ENCODE results near the gene SLC1A5. TPM values are rescaled to one million over a fixed set of nuclear protein-coding genes. Genes with fewer than 3 reads are reported as not detected.

SLC1A5 gene
- total RNA-seq = 100 to 1,000 TPM; 122 to 214 TPM

DNA sequence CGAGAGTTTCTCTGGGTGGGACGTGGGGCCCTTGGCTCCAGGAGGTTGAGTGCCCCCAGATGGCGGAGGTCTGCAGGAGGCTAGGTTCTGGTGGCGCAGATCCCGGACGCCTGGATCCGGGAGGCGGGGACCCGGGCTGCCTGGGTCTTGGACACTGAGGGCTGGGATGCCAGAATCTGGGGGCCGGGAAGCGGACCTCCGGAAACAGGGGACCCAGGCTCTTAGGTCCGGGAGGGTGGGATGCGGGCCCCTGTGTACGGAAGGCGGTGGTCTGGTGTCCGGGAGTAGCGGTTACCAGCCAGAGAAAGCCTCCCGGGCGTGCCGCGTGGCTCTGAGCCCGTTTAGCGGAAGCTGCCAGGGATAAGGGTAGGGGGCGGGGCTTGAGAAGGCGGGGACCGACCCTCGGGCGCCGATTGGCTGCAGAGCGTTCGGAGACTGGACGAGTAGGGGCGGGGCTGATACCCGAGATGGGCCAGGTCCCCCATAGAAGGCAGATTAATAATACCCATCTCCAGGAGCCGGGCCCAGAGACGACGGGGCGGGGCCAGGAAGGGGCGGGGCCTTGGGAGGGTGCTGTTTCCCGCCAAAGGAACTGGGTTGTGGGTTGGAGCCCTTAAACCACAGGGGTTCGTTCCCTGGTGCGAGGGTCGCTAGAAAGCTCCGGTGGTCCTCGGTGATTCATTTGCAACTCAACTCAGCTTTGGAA is at the start of gene SLC1A5:
Gene SLC1A5 (minus strand): TSS at position 333 of the 706 bp plus-strand sequence. CDS start 629 bp downstream, outside the sequence.
- under 1% methylated on average over 39 of the region's 46 CpGs for WGBS
- TF ChIP-seq POLR2A (IDR thresholded peaks at IDR 0.05) (peak; percentile 97), POLR2AphosphoS5 (IDR thresholded peaks at IDR 0.05) (peak; percentile 99)
- TF ChIP-seq, protein P1, sequence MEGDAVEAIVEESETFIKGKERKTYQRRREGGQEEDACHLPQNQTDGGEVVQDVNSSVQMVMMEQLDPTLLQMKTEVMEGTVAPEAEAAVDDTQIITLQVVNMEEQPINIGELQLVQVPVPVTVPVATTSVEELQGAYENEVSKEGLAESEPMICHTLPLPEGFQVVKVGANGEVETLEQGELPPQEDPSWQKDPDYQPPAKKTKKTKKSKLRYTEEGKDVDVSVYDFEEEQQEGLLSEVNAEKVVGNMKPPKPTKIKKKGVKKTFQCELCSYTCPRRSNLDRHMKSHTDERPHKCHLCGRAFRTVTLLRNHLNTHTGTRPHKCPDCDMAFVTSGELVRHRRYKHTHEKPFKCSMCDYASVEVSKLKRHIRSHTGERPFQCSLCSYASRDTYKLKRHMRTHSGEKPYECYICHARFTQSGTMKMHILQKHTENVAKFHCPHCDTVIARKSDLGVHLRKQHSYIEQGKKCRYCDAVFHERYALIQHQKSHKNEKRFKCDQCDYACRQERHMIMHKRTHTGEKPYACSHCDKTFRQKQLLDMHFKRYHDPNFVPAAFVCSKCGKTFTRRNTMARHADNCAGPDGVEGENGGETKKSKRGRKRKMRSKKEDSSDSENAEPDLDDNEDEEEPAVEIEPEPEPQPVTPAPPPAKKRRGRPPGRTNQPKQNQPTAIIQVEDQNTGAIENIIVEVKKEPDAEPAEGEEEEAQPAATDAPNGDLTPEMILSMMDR (IDR thresholded peaks at IDR 0.05) = no peak
- H3K27me3 ChIP-seq (replicated peaks; ENCODE audit: insufficient read depth) = no peaks in the 10 kb centered on the region
- DNase-seq (ENCODE audit: low spot score) = peak; percentile 98
- H3K27ac ChIP-seq = peak within 1 kb of the TSS; percentile 89 to 92
- peaks cover 10% of the 10 kb centered on the region for H3K4me1 ChIP-seq (replicated peaks)
- intact Hi-C loops (cut with DNase I) = loop anchor here (5.0 kb wide), 1 partner anchor 46 kb away; no protein-coding TSS in a partner anchor
- H3K4me3 ChIP-seq = peak within 1 kb of the TSS; percentile 76 to 93
- no peaks in the 10 kb centered on the region for H3K9me3 ChIP-seq
- no peaks in the 10 kb centered on the region for H3K36me3 ChIP-seq

DNA sequence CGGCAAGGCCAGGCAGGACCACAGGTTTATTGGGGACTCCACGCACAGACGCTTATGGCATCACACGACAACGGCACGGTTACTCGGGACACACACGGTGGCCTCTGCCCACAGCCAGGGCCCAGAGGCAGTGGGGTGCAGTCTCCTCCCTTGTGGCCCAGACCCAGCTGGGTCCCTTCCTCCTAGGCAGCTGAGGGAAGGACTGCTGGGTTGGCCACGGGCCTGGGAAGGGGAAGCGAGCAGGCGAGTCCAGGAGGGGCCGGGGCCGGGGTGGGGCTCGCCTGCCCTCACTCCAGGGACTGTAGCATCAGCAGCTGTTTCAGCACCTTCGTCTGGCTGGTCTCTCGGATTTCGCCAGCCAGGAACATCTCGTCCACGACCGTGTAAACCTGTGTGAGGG is 49.8 kb upstream of the SLC1A5 start:
- TF ChIP-seq POLR2AphosphoS5 (IDR thresholded peaks at IDR 0.05) = no peak
- TF ChIP-seq, protein P1 (IDR thresholded peaks at IDR 0.05) = no peak
- TF ChIP-seq POLR2A (IDR thresholded peaks at IDR 0.05) = no peak
- Histone ChIP-seq H3K27ac (no peak overlapping the region), H3K36me3 (no peaks in the 10 kb centered on the region), H3K27me3 (replicated peaks; ENCODE audit: insufficient read depth) (no peaks in the 10 kb centered on the region), H3K9me3 (no peaks in the 10 kb centered on the region), H3K4me3 (no peak overlapping the region), H3K4me1 (replicated peaks) (peaks cover 10% of the 10 kb centered on the region)
- 72% methylated on average over 20 of the region's 20 CpGs for WGBS
- intact Hi-C loops (cut with DNase I) = loop anchor here (2.0 kb wide), 1 partner anchor 81 kb away; no protein-coding TSS in a partner anchor
- no peak for DNase-seq (ENCODE audit: low spot score)

DNA sequence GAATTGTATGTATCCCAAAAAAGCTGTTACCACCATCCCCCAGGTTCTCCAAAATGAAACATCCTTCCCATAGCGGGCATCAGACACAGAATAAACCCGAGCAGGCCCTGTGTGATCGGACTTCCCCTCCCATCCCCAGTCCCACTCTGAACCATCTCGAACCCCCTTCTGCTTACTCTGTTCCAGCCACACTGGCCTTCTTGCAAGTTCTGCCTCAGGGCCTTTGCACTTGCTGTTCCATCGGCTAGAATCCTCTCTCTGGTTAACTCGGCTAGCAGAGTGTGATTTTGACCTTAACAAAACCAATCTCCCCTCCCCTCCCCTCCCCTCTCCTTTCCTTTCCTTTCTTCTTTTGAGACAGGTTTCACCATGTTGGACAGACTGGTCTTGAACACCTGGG is 46.6 kb upstream of the SLC1A5 start:
- intact Hi-C loops (cut with DNase I) = no loop called here
- Histone ChIP-seq H3K9me3 (no peaks in the 10 kb centered on the region), H3K4me3 (no peak overlapping the region), H3K27ac (no peak overlapping the region), H3K36me3 (no peaks in the 10 kb centered on the region), H3K27me3 (replicated peaks; ENCODE audit: insufficient read depth) (no peaks in the 10 kb centered on the region), H3K4me1 (replicated peaks) (peaks cover 6% of the 10 kb centered on the region)
- DNase-seq (ENCODE audit: low spot score) = no peak
- WGBS = 98% methylated on average over 6 of the region's 6 CpGs
- TF ChIP-seq POLR2A (IDR thresholded peaks at IDR 0.05) (no peak), POLR2AphosphoS5 (IDR thresholded peaks at IDR 0.05) (no peak)
- TF ChIP-seq, protein P1 (IDR thresholded peaks at IDR 0.05) = no peak

DNA sequence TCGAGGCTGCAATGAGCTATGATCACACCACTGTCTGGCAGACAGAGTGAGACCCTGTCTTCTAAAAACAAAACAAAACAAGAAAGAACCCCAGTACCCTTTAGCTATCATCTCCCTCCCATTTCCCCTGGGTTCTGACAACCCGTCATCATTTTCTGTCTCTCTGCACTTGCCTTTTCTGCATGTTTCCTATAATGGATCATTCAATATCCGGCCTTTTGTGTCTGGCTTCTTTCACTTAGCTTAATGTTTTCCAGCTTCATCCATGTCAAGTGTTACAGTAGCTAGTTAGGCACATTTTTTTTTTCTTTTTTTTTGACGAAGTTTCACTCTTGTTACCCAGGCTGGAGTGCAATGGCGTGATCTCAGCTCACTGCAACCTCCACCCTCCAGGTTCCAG is 45.7 kb upstream of the SLC1A5 start:
- no peak for TF ChIP-seq POLR2AphosphoS5 (IDR thresholded peaks at IDR 0.05)
- TF ChIP-seq, protein P1 (IDR thresholded peaks at IDR 0.05) = no peak
- no peak for TF ChIP-seq POLR2A (IDR thresholded peaks at IDR 0.05)
- 90% methylated on average over 5 of the region's 5 CpGs for WGBS
- intact Hi-C loops (cut with DNase I) = no loop called here

DNA sequence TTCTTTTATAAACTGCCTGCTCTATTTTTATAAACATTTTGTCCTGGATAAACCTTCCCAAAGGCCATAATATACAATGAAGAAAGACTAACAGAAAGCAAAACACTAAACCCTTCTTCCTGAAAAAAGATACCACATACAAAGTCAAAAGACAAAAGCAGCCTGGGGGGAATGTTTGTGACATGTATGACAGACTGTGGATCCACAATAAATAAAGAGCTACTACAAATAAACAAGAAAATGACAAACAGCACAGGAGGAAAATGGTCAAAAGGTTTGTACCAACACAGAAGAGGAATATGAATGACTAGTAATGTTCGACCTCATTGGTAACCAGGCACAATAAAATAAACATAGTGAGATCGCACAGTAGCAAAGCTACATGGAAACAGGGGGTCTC is 42.5 kb upstream of the SLC1A5 start:
- Histone ChIP-seq H3K27ac (no peak overlapping the region), H3K4me3 (no peak overlapping the region), H3K4me1 (replicated peaks) (no peaks in the 10 kb centered on the region), H3K27me3 (replicated peaks; ENCODE audit: insufficient read depth) (no peaks in the 10 kb centered on the region), H3K9me3 (no peaks in the 10 kb centered on the region), H3K36me3 (no peaks in the 10 kb centered on the region)
- intact Hi-C loops (cut with DNase I) = no loop called here
- no peak for DNase-seq (ENCODE audit: low spot score)
- TF ChIP-seq POLR2A (IDR thresholded peaks at IDR 0.05) (no peak), POLR2AphosphoS5 (IDR thresholded peaks at IDR 0.05) (no peak)
- TF ChIP-seq, protein P1 (IDR thresholded peaks at IDR 0.05) = no peak
- 84% methylated on average over 2 of the region's 2 CpGs for WGBS

More for the DNA sequence above, 45.7 kb upstream of the SLC1A5 start:
- Histone ChIP-seq H3K4me3 (no peak overlapping the region), H3K4me1 (replicated peaks) (no peaks in the 10 kb centered on the region), H3K27me3 (replicated peaks; ENCODE audit: insufficient read depth) (no peaks in the 10 kb centered on the region), H3K36me3 (no peaks in the 10 kb centered on the region), H3K27ac (no peak overlapping the region), H3K9me3 (no peaks in the 10 kb centered on the region)
- no peak for DNase-seq (ENCODE audit: low spot score)

All from prostate gland (tissue), 2 donors.